Fibroblast of villous mesenchyme (primary cell): ENCODE measurements around the gene FAM89B. TPM values are rescaled to one million over a fixed set of nuclear protein-coding genes. Genes with fewer than 3 reads are reported as not detected.

Experiments used
- DNase-seq: peaks from one replicate; pipeline ENCODE4 v3.0.0-alpha.2; 2010; ENCODE audit warnings: low read depth
- H3K4me3 ChIP-seq: 2 replicates; pipeline ENCODE4 v1.5.1; 2011; ENCODE audit warnings: low read depth, mild to moderate bottlenecking, low read length
- total RNA-seq: library from RNA; depleted of rRNA; stranded (reverse); fragments of >200 nt; gene quantifications from 2 replicates; pipeline ENCODE4 v1.2.3, GENCODE V29; 2012
- TF ChIP-seq, protein P1 (sequence below): IDR thresholded peaks from 2 replicates; pipeline ENCODE4 v1.5.1; 2012; ENCODE audit warnings: low read depth, mild to moderate bottlenecking, low read length; ENCODE audit not compliant: insufficient read depth

FAM89B gene
- total RNA-seq, 1 donor: 19.0 TPM

DNA sequence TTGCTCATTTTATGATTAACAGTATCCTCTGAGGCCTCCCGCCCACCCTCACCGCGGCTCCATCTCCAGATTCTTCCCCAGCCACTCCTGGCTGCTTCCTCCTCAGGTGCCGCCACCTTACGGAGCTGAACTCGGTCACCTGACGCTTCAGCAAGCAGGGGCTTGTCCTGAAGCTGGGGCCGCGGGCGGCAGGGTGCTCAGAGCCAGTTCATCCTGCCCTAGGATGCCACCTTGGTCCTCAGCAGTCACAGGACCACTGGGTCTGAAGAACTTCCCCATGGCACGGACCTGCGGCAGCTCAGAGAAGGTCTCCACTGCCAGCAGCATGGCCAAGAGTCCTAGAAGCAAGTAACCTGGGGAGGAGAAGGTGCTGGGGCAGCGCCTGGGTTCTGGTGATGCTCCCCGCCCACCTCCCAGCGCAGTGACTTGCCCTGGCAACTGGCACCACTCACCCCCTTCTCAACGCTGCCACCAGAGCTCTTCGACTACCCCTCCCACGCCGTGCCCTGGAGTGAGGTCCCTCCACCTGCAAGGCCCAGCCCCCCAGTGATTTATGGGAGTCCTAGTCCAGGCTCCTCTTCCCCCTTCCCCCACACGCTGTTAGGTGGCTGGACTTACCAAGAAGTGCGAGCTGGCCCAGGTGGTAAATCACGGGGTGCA is 20.6 kb downstream of the FAM89B start:
- TF ChIP-seq, protein P1, sequence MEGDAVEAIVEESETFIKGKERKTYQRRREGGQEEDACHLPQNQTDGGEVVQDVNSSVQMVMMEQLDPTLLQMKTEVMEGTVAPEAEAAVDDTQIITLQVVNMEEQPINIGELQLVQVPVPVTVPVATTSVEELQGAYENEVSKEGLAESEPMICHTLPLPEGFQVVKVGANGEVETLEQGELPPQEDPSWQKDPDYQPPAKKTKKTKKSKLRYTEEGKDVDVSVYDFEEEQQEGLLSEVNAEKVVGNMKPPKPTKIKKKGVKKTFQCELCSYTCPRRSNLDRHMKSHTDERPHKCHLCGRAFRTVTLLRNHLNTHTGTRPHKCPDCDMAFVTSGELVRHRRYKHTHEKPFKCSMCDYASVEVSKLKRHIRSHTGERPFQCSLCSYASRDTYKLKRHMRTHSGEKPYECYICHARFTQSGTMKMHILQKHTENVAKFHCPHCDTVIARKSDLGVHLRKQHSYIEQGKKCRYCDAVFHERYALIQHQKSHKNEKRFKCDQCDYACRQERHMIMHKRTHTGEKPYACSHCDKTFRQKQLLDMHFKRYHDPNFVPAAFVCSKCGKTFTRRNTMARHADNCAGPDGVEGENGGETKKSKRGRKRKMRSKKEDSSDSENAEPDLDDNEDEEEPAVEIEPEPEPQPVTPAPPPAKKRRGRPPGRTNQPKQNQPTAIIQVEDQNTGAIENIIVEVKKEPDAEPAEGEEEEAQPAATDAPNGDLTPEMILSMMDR: no peak
- no peak for DNase-seq
- H3K4me3 ChIP-seq: no peak overlapping the region

DNA sequence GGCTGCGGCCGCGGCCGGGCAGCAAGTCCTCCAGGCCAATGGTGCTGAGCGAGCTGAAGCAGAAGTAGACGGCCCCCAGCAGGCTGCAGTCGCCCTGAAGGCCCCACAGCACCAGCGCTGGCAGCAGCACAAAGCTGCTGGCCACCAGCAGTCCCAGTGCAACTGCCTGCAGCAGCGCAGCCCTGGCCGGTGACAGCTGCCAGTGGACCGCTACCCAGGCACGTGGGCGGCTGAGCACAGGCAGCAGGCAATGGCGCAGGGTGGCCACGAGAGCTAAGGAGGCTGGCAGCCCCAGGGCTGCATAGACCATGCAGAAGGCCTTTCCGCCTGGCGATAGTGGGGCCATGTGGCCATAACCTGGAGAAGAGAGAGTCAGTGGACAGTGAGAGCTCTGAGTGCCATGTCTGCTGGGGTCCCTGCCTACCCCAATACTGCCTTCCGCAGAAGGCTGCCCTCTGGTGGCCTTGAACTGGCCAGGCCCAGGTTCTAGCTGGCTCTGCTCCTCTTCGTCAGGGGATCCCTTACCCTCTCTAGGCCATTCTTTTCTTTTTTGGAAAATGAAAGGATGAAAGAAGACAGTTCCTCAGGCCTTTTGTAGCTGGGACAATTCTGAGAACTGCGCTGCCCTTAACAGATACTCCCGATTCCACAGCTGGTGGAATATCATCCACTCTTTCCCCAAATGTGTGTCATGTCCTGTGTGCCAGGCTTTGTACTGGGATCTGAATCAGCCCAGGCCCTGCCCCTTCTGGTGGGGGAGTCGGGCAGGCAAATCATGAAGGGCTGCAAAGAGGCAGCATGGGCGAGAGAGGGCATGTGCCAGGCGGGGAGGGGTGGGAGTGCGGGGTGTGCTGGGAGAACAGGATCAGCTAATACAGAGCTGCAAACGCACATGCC is 21.4 kb downstream of the FAM89B start:
- no peak for DNase-seq
- H3K4me3 ChIP-seq: no peak overlapping the region
- TF ChIP-seq, protein P1: peak; percentile 64

DNA sequence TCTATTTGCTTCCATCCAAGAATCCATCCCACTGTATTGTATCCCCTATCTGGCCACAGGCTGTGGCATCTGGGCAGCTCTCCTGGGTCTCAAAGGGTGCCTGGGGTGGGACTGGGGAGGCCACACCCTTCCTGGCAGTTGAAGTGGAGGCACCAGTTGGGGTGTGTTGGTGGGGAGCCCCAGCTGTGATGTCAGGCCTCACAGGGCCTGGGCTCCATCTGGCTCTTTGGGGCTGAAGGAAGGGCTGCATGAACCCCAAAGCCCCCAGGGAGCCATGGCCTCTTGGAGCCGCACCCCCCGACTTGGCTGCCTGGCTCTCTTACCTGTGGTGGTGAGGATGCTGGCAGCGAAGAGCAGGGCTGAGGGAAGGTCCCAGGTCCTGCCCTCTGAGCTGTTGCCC is 22.8 kb downstream of the FAM89B start:
- no peak for DNase-seq
- TF ChIP-seq, protein P1: no peak
- no peak overlapping the region for H3K4me3 ChIP-seq

DNA sequence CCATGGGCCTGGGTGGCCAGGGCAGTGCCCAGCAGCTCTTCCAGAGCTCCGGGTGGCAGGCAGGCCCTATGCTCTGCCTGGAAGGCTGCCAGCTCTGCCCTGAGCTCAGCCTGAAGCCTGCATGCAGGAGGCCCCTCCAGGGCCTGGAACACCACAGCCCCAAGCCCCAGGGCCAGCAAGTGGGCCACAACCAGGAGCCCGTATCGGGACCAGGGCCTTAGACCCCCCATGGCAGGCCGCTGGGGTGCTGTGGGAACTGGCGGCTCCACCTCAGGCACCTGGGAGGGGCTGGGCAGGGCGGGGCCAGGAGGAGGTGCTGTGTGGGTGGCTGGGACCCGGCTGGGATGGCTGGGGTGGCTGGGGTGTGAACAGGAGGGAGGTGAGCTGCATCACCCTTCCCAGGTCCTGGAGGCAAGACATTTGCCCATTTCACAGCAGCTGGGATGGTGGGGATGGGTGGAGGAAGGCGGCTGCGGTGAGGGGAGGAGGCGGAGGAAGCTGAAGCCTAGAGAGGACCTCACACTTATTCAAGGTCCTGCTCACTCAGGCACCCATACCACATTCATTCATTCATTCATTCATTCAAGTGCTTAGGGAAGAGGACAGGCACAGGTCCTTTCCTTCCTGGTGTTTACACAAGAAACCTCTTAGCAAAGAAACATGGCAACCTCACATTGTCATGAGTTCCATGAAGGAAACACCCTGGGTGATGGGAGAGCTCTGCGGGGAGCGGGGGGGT is 23.4 kb downstream of the FAM89B start, which contains the start of gene KCNK7:
Gene KCNK7 (minus strand): TSS at position 258 of the 739 bp plus-strand sequence. CDS start 28 bp downstream, at position 230.
- no peak for DNase-seq
- no peak within 1 kb of the TSS for H3K4me3 ChIP-seq
- TF ChIP-seq, protein P1: no peak

DNA sequence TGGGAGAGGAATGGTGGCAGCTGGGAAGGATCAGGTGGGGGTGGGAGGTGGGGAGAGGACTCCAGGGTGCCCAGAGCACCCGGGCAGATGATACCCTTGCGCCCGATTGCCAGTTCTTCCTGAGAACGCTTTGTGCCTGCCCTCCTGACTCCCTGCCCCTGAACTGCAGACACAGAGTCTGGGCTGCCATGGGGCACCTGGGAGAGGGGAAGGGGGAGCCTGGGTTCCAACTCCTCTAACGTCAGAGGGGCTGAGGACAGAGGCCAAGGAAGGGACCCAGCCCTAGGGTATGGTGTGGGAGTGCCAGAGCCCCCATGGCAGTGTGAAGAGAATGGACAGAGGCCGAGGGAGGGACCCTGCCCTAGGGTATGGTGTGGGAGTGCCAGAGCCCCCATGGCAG is 24.2 kb downstream of the FAM89B start:
- H3K4me3 ChIP-seq: no peak overlapping the region
- DNase-seq: no peak
- TF ChIP-seq, protein P1: no peak

DNA sequence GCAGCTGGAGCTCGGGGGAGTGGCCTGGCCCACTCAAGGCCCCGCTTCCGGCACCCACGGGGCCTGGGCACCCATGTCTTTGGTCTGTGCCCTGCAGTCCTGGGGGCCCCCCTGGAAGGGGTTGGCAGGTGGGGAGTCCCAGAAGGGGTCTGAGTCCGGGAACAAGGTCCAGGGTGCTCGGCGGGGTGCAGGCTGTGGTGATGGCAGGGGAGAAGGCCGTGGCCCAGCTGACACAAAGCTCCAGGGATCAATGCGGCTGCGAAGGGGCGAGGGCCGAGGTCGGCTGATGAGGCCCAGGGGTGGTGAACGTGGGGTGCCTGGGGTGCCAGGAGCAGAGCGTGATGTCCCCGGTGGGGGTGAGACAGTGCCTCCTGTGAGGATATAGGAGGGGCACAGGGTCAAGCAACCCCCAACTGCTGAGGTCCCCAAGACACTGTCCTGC is 25.9 kb downstream of the FAM89B start:
- no peak for DNase-seq
- no peak overlapping the region for H3K4me3 ChIP-seq
- TF ChIP-seq, protein P1: no peak
